Osteocyte (in vitro differentiated cells): ENCODE measurements around the gene SPART. TPM values are rescaled to one million over a fixed set of nuclear protein-coding genes. Genes with fewer than 3 reads are reported as not detected.
"Not testable (repeated sequence)": the region's sequence is repeated elsewhere in the genome, so short reads cannot be mapped to it uniquely, and the experiment has no call there.

Experiments
- DNase-seq: peaks from one replicate; pipeline ENCODE4 v3.0.0; 2021; ENCODE audit warnings: mixed read lengths; ENCODE audit not compliant: unreplicated experiment; ENCODE audit errors: extremely low spot score
- H3K27ac Mint-ChIP-seq: one replicate; pipeline ENCODE4 v1.8.0; 2021; ENCODE audit warnings: mild to moderate bottlenecking, mixed read lengths; ENCODE audit not compliant: unreplicated experiment
- H3K27me3 Mint-ChIP-seq: one replicate; pipeline ENCODE4 v1.8.0; 2021; ENCODE audit warnings: mixed read lengths; ENCODE audit not compliant: unreplicated experiment
- H3K36me3 Mint-ChIP-seq: one replicate; pipeline ENCODE4 v1.8.0; 2021; ENCODE audit warnings: mixed read lengths; ENCODE audit not compliant: unreplicated experiment
- H3K4me1 Mint-ChIP-seq: one replicate; pipeline ENCODE4 v1.8.0; 2021; ENCODE audit warnings: mixed read lengths; ENCODE audit not compliant: unreplicated experiment
- H3K4me3 Mint-ChIP-seq: one replicate; pipeline ENCODE4 v1.8.0; 2021; ENCODE audit warnings: mild to moderate bottlenecking, moderate library complexity, mixed read lengths; ENCODE audit not compliant: unreplicated experiment
- H3K9me3 Mint-ChIP-seq: one replicate; pipeline ENCODE4 v1.8.0; 2021; ENCODE audit warnings: mixed read lengths; ENCODE audit not compliant: unreplicated experiment
- total RNA-seq: library from RNA; stranded (reverse); gene quantifications from 2 replicates; pipeline ENCODE4 v1.2.1, GENCODE V29; 2021
- TF ChIP-seq, protein P1 (sequence below): fragments of 200-600 bp; sonication (generic); IDR thresholded peaks from 2 replicates; pipeline ENCODE4 v1.5.0; 2021; ENCODE audit warnings: antibody characterized with exemption, mild to moderate bottlenecking, moderate library complexity

SPART gene
- total RNA-seq, 1 donor from 2014 or later, result 87.1 TPM

DNA sequence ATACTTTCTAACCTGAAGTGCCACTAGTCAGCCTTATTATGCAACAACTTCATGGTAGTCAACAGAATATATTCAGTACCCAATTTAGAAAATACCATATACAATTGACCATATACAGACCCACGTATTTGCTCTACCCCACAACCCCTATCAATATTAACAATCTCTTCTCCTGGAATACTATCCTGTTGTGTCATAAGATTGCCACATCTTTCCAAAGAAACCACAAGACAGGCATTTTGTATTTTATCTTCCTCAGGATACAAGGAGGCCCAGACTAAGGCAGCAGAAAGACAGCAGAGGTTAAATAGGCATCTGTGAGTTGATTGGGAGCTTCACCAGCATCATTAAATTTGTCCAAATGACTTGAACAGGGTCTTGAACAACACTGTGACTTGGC lies 4.5 kb downstream of the SPART start:
- Mint-ChIP-seq H3K9me3 (no peaks in the 10 kb centered on the region), H3K27me3 (no peaks in the 10 kb centered on the region), H3K36me3 (peaks cover 5% of the 10 kb centered on the region), H3K4me3 (no peak overlapping the region), H3K4me1 (peaks cover 51% of the 10 kb centered on the region), H3K27ac (peak overlapping the region; percentile 23)
- DNase-seq, result no peak
- TF ChIP-seq, protein P1, sequence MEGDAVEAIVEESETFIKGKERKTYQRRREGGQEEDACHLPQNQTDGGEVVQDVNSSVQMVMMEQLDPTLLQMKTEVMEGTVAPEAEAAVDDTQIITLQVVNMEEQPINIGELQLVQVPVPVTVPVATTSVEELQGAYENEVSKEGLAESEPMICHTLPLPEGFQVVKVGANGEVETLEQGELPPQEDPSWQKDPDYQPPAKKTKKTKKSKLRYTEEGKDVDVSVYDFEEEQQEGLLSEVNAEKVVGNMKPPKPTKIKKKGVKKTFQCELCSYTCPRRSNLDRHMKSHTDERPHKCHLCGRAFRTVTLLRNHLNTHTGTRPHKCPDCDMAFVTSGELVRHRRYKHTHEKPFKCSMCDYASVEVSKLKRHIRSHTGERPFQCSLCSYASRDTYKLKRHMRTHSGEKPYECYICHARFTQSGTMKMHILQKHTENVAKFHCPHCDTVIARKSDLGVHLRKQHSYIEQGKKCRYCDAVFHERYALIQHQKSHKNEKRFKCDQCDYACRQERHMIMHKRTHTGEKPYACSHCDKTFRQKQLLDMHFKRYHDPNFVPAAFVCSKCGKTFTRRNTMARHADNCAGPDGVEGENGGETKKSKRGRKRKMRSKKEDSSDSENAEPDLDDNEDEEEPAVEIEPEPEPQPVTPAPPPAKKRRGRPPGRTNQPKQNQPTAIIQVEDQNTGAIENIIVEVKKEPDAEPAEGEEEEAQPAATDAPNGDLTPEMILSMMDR, result no peak

DNA sequence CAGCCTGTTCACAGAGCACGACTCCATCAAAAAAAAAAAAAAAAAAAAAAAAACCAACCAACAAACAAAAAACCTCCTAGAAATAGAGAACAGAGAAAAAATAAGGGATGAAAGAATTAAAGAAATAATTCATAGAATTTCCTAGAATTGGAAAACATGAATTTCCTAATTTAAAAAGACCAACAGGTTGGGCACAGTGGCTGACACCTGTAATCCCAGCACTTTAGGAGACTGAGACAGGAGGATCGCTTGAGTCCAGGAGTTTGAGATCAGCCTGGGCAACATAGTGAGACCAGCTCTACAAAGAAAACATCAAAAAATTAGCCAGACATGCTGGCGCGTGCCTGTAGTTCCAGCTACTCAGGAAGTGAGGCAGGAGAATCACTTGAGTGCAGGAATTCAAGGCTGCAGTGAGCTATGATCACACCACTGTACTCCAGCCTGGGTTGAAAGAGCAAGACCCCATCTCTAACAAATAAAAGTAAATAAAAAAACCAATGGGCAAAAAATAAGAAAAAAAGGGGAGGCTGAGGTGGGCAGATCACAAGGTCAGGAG lies 6.5 kb downstream of the SPART start:
- peaks cover 56% of the 10 kb centered on the region for H3K4me1 Mint-ChIP-seq
- TF ChIP-seq, protein P1, result no peak
- H3K4me3 Mint-ChIP-seq, result no peak overlapping the region

GRCh38 chr13:36337938-36338641 lies 8.1 kb downstream of the SPART start:
- Mint-ChIP-seq H3K4me1 (peaks cover 52% of the 10 kb centered on the region), H3K36me3 (peaks cover 16% of the 10 kb centered on the region), H3K27me3 (no peaks in the 10 kb centered on the region), H3K9me3 (no peaks in the 10 kb centered on the region), H3K27ac (no peak overlapping the region), H3K4me3 (no peak overlapping the region)
- DNase-seq, result no peak
- TF ChIP-seq, protein P1, result no peak

More for the DNA sequence above, 6.5 kb downstream of the SPART start:
- no peak for DNase-seq
- Mint-ChIP-seq H3K36me3 (peaks cover 12% of the 10 kb centered on the region), H3K27me3 (no peaks in the 10 kb centered on the region), H3K27ac (no peak overlapping the region), H3K9me3 (no peaks in the 10 kb centered on the region)

DNA sequence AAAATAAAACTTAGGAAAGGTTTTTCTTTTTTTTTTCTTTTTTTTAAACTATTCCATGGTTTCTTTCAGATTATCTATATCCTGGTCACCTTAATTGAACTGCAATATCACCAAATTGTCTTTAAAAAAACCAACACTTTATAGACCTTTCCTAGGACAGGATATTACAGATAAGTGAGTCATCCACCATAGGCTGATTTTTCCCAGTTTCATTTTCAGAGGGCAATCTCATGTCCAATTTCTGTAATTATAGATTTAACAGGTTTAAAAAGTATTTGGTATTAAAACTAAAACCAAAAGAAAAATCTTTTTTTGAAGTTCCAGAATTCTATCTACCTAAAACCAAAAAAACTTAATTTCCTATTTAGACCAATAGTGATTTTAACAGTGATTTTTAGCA lies 13.2 kb downstream of the SPART start:
- Mint-ChIP-seq H3K4me1 (peaks cover 32% of the 10 kb centered on the region), H3K4me3 (no peak overlapping the region), H3K27me3 (no peaks in the 10 kb centered on the region), H3K36me3 (peaks cover 41% of the 10 kb centered on the region), H3K9me3 (no peaks in the 10 kb centered on the region), H3K27ac (no peak overlapping the region)
- TF ChIP-seq, protein P1, result no peak
- DNase-seq, result no peak

DNA sequence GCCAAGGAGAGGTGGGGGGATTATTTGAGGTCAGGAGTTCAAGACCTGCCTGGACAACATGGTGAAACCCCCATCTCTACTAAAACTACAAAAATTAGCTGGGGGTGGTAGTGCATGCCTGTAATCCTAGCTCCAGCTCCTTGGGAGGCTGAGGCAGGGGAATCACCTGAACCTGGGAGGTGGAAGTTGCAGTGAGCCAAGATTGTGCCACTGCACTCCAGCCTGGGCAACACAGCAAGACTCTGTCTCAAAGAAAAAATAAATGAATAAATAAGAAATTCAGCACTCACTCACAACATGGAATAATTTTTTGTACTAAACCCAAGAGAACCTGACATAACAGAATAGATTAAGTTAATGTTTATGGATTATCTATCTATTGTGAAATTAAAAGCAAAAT lies 13.9 kb downstream of the SPART start:
- not testable (repeated sequence) for H3K27me3 Mint-ChIP-seq, DNase-seq, H3K9me3 Mint-ChIP-seq, H3K4me3 Mint-ChIP-seq
- H3K36me3 Mint-ChIP-seq, result peaks cover 43% of the 10 kb centered on the region
- peaks cover 27% of the 10 kb centered on the region for H3K4me1 Mint-ChIP-seq
- peak overlapping the region; percentile 23 for H3K27ac Mint-ChIP-seq
